ENCODE measurements around the gene SRP9.

The SRP9 gene

GRCh38 chr1:225777583-225778336 is at the start of gene SRP9:
SRP9 (plus strand) TSS chr1:225777826; CDS start chr1:225777941, 115 bp downstream.
- peak; percentile 98 for DNase-seq

GRCh38 chr1:225731491-225731890 is 46.1 kb upstream of the SRP9 start:
- DNase-seq: no peak

- no peak for DNase-seq
Measured at GRCh38 chr1:225733254-225733653, 44.4 kb upstream of the SRP9 start.

GRCh38 chr1:225735252-225736149 is 42.1 kb upstream of the SRP9 start:
- DNase-seq: no peak

GRCh38 chr1:225736437-225737098 is 41.1 kb upstream of the SRP9 start:
- no peak for DNase-seq

GRCh38 chr1:225737161-225737560 is 40.5 kb upstream of the SRP9 start:
- DNase-seq: no peak

- DNase-seq: no peak
Measured at GRCh38 chr1:225737866-225738265, 39.8 kb upstream of the SRP9 start.

GRCh38 chr1:225738763-225739162 is 38.9 kb upstream of the SRP9 start:
- no peak for DNase-seq

GRCh38 chr1:225739542-225740107 is 38.0 kb upstream of the SRP9 start:
- no peak for DNase-seq

- no peak for DNase-seq
Measured at GRCh38 chr1:225744745-225745144, 32.9 kb upstream of the SRP9 start.

- DNase-seq: no peak
Measured at GRCh38 chr1:225745273-225745672, 32.4 kb upstream of the SRP9 start.

GRCh38 chr1:225746361-225747179 is 31.1 kb upstream of the SRP9 start:
- DNase-seq: no peak

GRCh38 chr1:225747566-225747965 is 30.1 kb upstream of the SRP9 start:
- DNase-seq: no peak

- DNase-seq: no peak
Measured at GRCh38 chr1:225748529-225748928, 29.1 kb upstream of the SRP9 start.

- no peak for DNase-seq
Measured at GRCh38 chr1:225749706-225750105, 27.9 kb upstream of the SRP9 start.

GRCh38 chr1:225750420-225750819 is 27.2 kb upstream of the SRP9 start:
- DNase-seq: no peak

GRCh38 chr1:225750875-225751824 is 26.5 kb upstream of the SRP9 start:
- no peak for DNase-seq

- no peak for DNase-seq
Measured at GRCh38 chr1:225752245-225752644, 25.4 kb upstream of the SRP9 start.

GRCh38 chr1:225754940-225755641 is 22.5 kb upstream of the SRP9 start:
- DNase-seq: no peak

GRCh38 chr1:225755671-225756319 is 21.8 kb upstream of the SRP9 start:
- no peak for DNase-seq
